ENCODE results near the gene CCNYL1. TPM values are rescaled to one million over a fixed set of nuclear protein-coding genes. Genes with fewer than 3 reads are reported as not detected.

Gene CCNYL1
- total RNA-seq, result 10 to 100 TPM; 19.8 to 22.4 TPM
- polyA plus RNA-seq (2013, experiment 1 of 2), result 26.6 TPM
- polyA plus RNA-seq (2013, experiment 2 of 2), result 31.3 TPM
- long read RNA-seq, experiment 1, partial matches to known transcripts, result 4 of 20 reads
- long read RNA-seq, experiment 1, other reads (novel, unspliced or antisense), result 14 of 20 reads
- long read RNA-seq, experiment 2, transcript CCNYL1-201 (10 exons, 3,767 nt), result major isoform, 24 of 315 reads
- long read RNA-seq, experiment 2, partial matches to known transcripts, result 17 of 315 reads
- long read RNA-seq, experiment 2, other reads (novel, unspliced or antisense), result 272 of 315 reads
- long read RNA-seq, experiment 3, partial matches to known transcripts, result 0 of 1,876 reads
- long read RNA-seq, experiment 3, other reads (novel, unspliced or antisense), result 1,873 of 1,876 reads
- long read RNA-seq, experiment 4, partial matches to known transcripts, result 2 of 12 reads
- long read RNA-seq, experiment 4, other reads (novel, unspliced or antisense), result 6 of 12 reads

GRCh38 chr2:207710814-207711740 is at the start of gene CCNYL1:
Gene CCNYL1, plus strand, starts transcription at chr2:207711640. Its CDS starts 257 bp downstream, at chr2:207711897.
- no peaks in the 10 kb centered on the region for H3K27me3 ChIP-seq (ENCODE audit: control insufficient read depth, insufficient read depth, low read length, poor library complexity, severe bottlenecking)
- peak within 1 kb of the TSS; percentile 83 for H3K27ac ChIP-seq (ENCODE audit: low read depth, low read length)
- peak within 1 kb of the TSS; percentile 91 for H3K27ac Mint-ChIP-seq
- no peaks in the 10 kb centered on the region for H3K4me1 ChIP-seq (ENCODE audit: control insufficient read depth, insufficient read depth, low read length)
- H3K4me3 ChIP-seq (ENCODE audit: low read length), result peak within 1 kb of the TSS; percentile 92
- TF ChIP-seq CTCF (conservative IDR thresholded peaks at IDR 0.05), result peak; percentile 42
- H3K4me1 Mint-ChIP-seq, result peaks cover 18% of the 10 kb centered on the region
- no peaks in the 10 kb centered on the region for H3K27me3 Mint-ChIP-seq (ENCODE audit: insufficient read depth)
- H3K4me3 Mint-ChIP-seq, result peak within 1 kb of the TSS; percentile 81
- peaks cover 17% of the 10 kb centered on the region for H3K36me3 Mint-ChIP-seq (ENCODE audit: low read depth)
- 2 to 7% methylated on average over 19 to 60 of the region's 60 CpGs for WGBS, 2 experiments (ENCODE audit: insufficient coverage in 1 of 2, insufficient read length in 1 of 2)
- no peaks in the 10 kb centered on the region for H3K9me3 ChIP-seq (ENCODE audit: control insufficient read depth, low read length)
- no peaks in the 10 kb centered on the region for H3K9me3 Mint-ChIP-seq
- peak within 1 kb of the TSS; percentile 73 for H3K9ac ChIP-seq (ENCODE audit: extremely low read depth, low read length, poor library complexity, severe bottlenecking)
- DNase-seq, result peak; percentile 100
- H3K36me3 ChIP-seq (ENCODE audit: control insufficient read depth, insufficient read depth, low read length), result peaks cover 8% of the 10 kb centered on the region

- TF ChIP-seq CTCF (conservative IDR thresholded peaks at IDR 0.05), result no peak
- H3K9ac ChIP-seq (ENCODE audit: extremely low read depth, low read length, poor library complexity, severe bottlenecking), result no peak overlapping the region
- Mint-ChIP-seq H3K9me3 (no peaks in the 10 kb centered on the region), H3K27ac (no peak overlapping the region), H3K4me3 (no peak overlapping the region), H3K27me3 (ENCODE audit: insufficient read depth) (peaks cover 8% of the 10 kb centered on the region), H3K4me1 (peaks cover 10% of the 10 kb centered on the region), H3K36me3 (ENCODE audit: low read depth) (no peaks in the 10 kb centered on the region)
- no peaks in the 10 kb centered on the region for H3K36me3 ChIP-seq (ENCODE audit: control insufficient read depth, insufficient read depth, low read length)
- H3K27ac ChIP-seq (ENCODE audit: low read depth, low read length), result no peak overlapping the region
- no peaks in the 10 kb centered on the region for H3K27me3 ChIP-seq (ENCODE audit: control insufficient read depth, insufficient read depth, low read length, poor library complexity, severe bottlenecking)
- no peaks in the 10 kb centered on the region for H3K4me1 ChIP-seq (ENCODE audit: control insufficient read depth, insufficient read depth, low read length)
- H3K9me3 ChIP-seq (ENCODE audit: control insufficient read depth, low read length), result no peaks in the 10 kb centered on the region
- no peak for DNase-seq
- 97% methylated on average over 2 of the region's 2 CpGs; no CpG with 5 or more reads in 1 of the 2 experiments for WGBS, 2 experiments (ENCODE audit: insufficient coverage in 1 of 2, insufficient read length in 1 of 2)
- H3K4me3 ChIP-seq (ENCODE audit: low read length), result no peak overlapping the region
These were observed 49.2 kb upstream of the CCNYL1 start for GRCh38 chr2:207662203-207662602.

GRCh38 chr2:207663870-207664545 is 47.4 kb upstream of the CCNYL1 start:
- Mint-ChIP-seq H3K9me3 (no peaks in the 10 kb centered on the region), H3K27me3 (ENCODE audit: insufficient read depth) (peaks cover 8% of the 10 kb centered on the region), H3K4me3 (no peak overlapping the region), H3K4me1 (peaks cover 10% of the 10 kb centered on the region), H3K27ac (no peak overlapping the region), H3K36me3 (ENCODE audit: low read depth) (no peaks in the 10 kb centered on the region)
- Histone ChIP-seq H3K36me3 (ENCODE audit: control insufficient read depth, insufficient read depth, low read length) (no peaks in the 10 kb centered on the region), H3K27ac (ENCODE audit: low read depth, low read length) (no peak overlapping the region), H3K4me3 (ENCODE audit: low read length) (no peak overlapping the region), H3K27me3 (ENCODE audit: control insufficient read depth, insufficient read depth, low read length, poor library complexity, severe bottlenecking) (no peaks in the 10 kb centered on the region), H3K4me1 (ENCODE audit: control insufficient read depth, insufficient read depth, low read length) (no peaks in the 10 kb centered on the region), H3K9me3 (ENCODE audit: control insufficient read depth, low read length) (no peaks in the 10 kb centered on the region), H3K9ac (ENCODE audit: extremely low read depth, low read length, poor library complexity, severe bottlenecking) (no peak overlapping the region)
- WGBS, 2 experiments (ENCODE audit: insufficient coverage in 1 of 2, insufficient read length in 1 of 2), result 92 to 96% methylated on average over 4 to 5 of the region's 5 CpGs
- DNase-seq, result no peak
- TF ChIP-seq CTCF (conservative IDR thresholded peaks at IDR 0.05), result no peak
